Spleen (tissue), 11 donors: Measurements from ENCODE around the gene CHST12. TPM values are rescaled to one million over a fixed set of nuclear protein-coding genes. Genes with fewer than 3 reads are reported as not detected.

Source experiments
- DNase-seq: peaks from one replicate; pipeline ENCODE4 v3.0.0-alpha.2; 2020
- H3K27ac ChIP-seq, 8 donors: fragments of 200-600 bp; sonication (generic) in 7 of 8; 1 replicate in 4 of 8; 2 replicates in 4 of 8; pipeline versions ENCODE4 v1.5.0 to v1.8.0; 2016 to 2021; ENCODE audit warnings: inconsistent platforms in 4 of 8, mild to moderate bottlenecking in 4 of 8, moderate library complexity in 1 of 8
- H3K27me3 ChIP-seq, 7 donors: fragments of 200-600 bp; sonication (generic) in 6 of 7; replicated peaks in 1 of 7; 1 replicate in 4 of 7; 2 replicates in 3 of 7; pipeline versions ENCODE4 v1.5.0 to v1.8.0; 2016 to 2021; ENCODE audit warnings: inconsistent platforms in 3 of 7, mild to moderate bottlenecking in 1 of 7
- H3K36me3 ChIP-seq, 6 donors: fragments of 200-600 bp; sonication (generic) in 5 of 6; 1 replicate in 4 of 6; 2 replicates in 2 of 6; pipeline versions ENCODE4 v1.5.0 to v1.8.0; 2016 to 2021; ENCODE audit warnings: inconsistent platforms in 2 of 6
- H3K4me1 ChIP-seq, 6 donors: fragments of 200-600 bp; sonication (generic) in 5 of 6; 1 replicate in 3 of 6; 2 replicates in 3 of 6; pipeline versions ENCODE4 v1.5.0 to v1.8.0; 2016 to 2021; ENCODE audit warnings: inconsistent platforms in 3 of 6
- H3K4me3 ChIP-seq, 8 donors: fragments of 200-600 bp; sonication (generic) in 7 of 8; 1 replicate in 4 of 8; 2 replicates in 4 of 8; pipeline versions ENCODE4 v1.5.0 to v1.8.0; 2016 to 2021; ENCODE audit warnings: inconsistent platforms in 4 of 8, mild to moderate bottlenecking in 4 of 8, moderate library complexity in 2 of 8
- H3K9me3 ChIP-seq, 8 donors: fragments of 200-600 bp; sonication (generic) in 7 of 8; 1 replicate in 4 of 8; 2 replicates in 4 of 8; pipeline versions ENCODE4 v1.5.0 to v1.8.0; 2016 to 2021; ENCODE audit warnings: inconsistent platforms in 4 of 8
- POLR2A ChIP-seq, 3 donors: fragments of 450-650 bp; IDR thresholded peaks; one replicate each; pipeline ENCODE4 v1.5.1; 2017; ENCODE audit warnings: antibody characterized with exemption in 3 of 3, mild to moderate bottlenecking in 1 of 3
- POLR2AphosphoS5 ChIP-seq, 3 donors: sonication (generic); formaldehyde crosslinking; IDR thresholded peaks; one replicate each; pipeline ENCODE4 v1.5.1; 2017; ENCODE audit warnings: antibody characterized with exemption in 3 of 3
- WGBS, 5 donors: extraction: QIAGEN DNeasy Blood & Tissue Kit in 3 of 5; methylation state at CpG; one replicate each; pipeline versions ENCODE4 v1.1.5 to v1.1.7; 2013 to 2018; 5-methylcytosine and 5-hydroxymethylcytosine counted together
- intact Hi-C: fragments of 100-400 bp; cut with DNase I; formaldehyde crosslinking; loops from one replicate; pipeline ENCODE4 v1.15.0; 2023; ENCODE audit warnings: low total_unique reads
- polyA plus RNA-seq, 3 donors: library from polyadenylated mRNA; stranded (reverse); fragments of 200-250 nt; gene quantifications; one replicate each; pipeline ENCODE4 v1.2.1, GENCODE V29; 2013
- total RNA-seq, 7 donors: library from RNA; depleted of rRNA in 3 of 7; stranded (reverse); fragments of >200 nt in 3 of 7; fragmentation: NEBNext Ultra II Directional in 4 of 7; extraction: Animal tissue kit (Norgen Biotek cat#: 25700) in 4 of 7; gene quantifications; one replicate each; pipeline versions ENCODE4 v1.1.0 to v1.2.1, GENCODE V29; 2016 to 2021
- TF ChIP-seq, protein P1 (sequence below), 11 experiments: fragments of 200-600 bp in 7 of 11; fragments of 450-650 bp in 4 of 11; sonication (generic) in 4 of 11; IDR thresholded peaks in 8 of 11; conservative IDR thresholded peaks in 3 of 11; 1 replicate in 7 of 11; 2 replicates in 4 of 11; pipeline versions ENCODE4 v1.4.0 to v1.8.0; 2016 to 2021; ENCODE audit warnings: antibody characterized with exemption in 11 of 11, inconsistent platforms in 4 of 11, mild to moderate bottlenecking in 1 of 11
- donor health status: healthy with polysubstance abuse.
- donor health status: DM: no; HTN: no; CAD: no; lungs with moderate emphysema.
- donor health status: DM: no; HTN: no; CAD: no.
- donor health status: Bipolar disorder and iron deficiency.
- donor health status: healthy.
- donor health status: DM: no; HTN: no; CAD: no.
- donor health status: DM: yes; HTN: yes; CAD: no.

CHST12 gene
- total and polyA plus RNA-seq, 10 donors: 7.7 to 51.4 (median 31.6) TPM

DNA sequence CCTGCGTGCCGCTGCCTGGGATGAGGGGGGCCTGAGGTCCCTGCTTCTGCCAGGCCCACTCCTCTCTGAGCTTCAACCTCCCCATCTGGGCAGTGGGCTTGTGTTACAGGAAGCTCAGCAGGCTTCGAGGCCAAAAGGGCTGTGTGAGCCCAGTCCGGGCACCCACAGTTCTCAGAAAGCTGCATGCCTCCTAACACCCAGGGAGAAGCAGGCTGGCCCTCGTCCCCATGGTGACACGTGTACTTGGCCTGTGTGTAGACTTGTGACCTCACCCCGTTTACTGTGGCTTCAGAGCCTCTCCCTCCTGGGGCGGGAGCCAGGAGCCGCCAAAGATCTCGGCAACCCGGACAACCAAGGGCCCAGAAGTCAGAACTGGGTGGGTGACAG lies 75.0 kb downstream of the CHST12 start:
- 54 to 86% (median 62%) methylated on average over 2 to 11 of the region's 11 CpGs for WGBS, 5 donors
- Histone ChIP-seq H3K4me3 (no peak overlapping the region), H3K27ac (no peak overlapping the region), H3K36me3 (no peaks in the 10 kb centered on the region), H3K9me3 (peaks cover 0 to 11% (median 9%) of the 10 kb centered on the region in 8 donors), H3K4me1 (peaks cover 13 to 34% (median 16%) of the 10 kb centered on the region in 6 donors), H3K27me3 (peaks cover 0 to 53% (median 0%) of the 10 kb centered on the region in 7 donors)
- no peak for DNase-seq
- TF ChIP-seq POLR2A (IDR thresholded peaks at IDR 0.05) (no peak), POLR2AphosphoS5 (IDR thresholded peaks at IDR 0.05) (no peak)
- TF ChIP-seq, protein P1, sequence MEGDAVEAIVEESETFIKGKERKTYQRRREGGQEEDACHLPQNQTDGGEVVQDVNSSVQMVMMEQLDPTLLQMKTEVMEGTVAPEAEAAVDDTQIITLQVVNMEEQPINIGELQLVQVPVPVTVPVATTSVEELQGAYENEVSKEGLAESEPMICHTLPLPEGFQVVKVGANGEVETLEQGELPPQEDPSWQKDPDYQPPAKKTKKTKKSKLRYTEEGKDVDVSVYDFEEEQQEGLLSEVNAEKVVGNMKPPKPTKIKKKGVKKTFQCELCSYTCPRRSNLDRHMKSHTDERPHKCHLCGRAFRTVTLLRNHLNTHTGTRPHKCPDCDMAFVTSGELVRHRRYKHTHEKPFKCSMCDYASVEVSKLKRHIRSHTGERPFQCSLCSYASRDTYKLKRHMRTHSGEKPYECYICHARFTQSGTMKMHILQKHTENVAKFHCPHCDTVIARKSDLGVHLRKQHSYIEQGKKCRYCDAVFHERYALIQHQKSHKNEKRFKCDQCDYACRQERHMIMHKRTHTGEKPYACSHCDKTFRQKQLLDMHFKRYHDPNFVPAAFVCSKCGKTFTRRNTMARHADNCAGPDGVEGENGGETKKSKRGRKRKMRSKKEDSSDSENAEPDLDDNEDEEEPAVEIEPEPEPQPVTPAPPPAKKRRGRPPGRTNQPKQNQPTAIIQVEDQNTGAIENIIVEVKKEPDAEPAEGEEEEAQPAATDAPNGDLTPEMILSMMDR (IDR thresholded peaks at IDR 0.05 in 8 of 11, conservative IDR thresholded peaks at IDR 0.05 in 3 of 11): no peak
- intact Hi-C loops: loop anchor here (10.0 kb wide), 2 partner anchors 96 to 206 kb away; partner anchors contain the start of gene AMZ1

DNA sequence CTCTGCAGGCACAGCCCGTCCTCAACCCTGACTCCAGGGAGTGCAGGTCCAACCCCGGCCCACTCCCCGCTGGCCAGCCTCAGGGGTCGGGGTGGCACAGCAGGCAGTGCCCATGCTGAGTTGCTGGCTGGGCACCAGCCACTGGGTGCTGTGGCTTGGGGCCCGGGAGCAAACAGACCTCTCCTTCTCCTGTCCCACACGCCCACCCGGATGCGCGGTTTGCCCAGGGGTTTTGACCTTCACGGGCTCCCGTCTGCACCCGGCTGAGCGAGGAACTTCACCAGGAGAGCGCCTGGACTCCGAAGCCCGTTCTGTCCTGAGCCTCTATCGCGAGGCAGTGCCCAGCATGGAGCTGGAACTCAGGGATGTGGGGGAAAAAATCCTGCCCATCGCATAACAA lies 75.4 kb downstream of the CHST12 start:
- Histone ChIP-seq H3K27me3 (peaks cover 0 to 53% (median 0%) of the 10 kb centered on the region in 7 donors), H3K36me3 (no peaks in the 10 kb centered on the region), H3K4me1 (peaks cover 13 to 34% (median 16%) of the 10 kb centered on the region in 6 donors), H3K4me3 (no peak overlapping the region), H3K27ac (no peak overlapping the region), H3K9me3 (peaks cover 0 to 12% (median 10%) of the 10 kb centered on the region in 8 donors)
- 65 to 97% (median 80%) methylated on average over 4 to 19 of the region's 19 CpGs for WGBS, 5 donors
- intact Hi-C loops: loop anchor here (10.0 kb wide), 2 partner anchors 96 to 206 kb away; partner anchors contain the start of gene AMZ1
- no peak for DNase-seq
- TF ChIP-seq, protein P1 (IDR thresholded peaks at IDR 0.05 in 8 of 11, conservative IDR thresholded peaks at IDR 0.05 in 3 of 11): no peak
- TF ChIP-seq POLR2A (IDR thresholded peaks at IDR 0.05) (no peak), POLR2AphosphoS5 (IDR thresholded peaks at IDR 0.05) (no peak)

DNA sequence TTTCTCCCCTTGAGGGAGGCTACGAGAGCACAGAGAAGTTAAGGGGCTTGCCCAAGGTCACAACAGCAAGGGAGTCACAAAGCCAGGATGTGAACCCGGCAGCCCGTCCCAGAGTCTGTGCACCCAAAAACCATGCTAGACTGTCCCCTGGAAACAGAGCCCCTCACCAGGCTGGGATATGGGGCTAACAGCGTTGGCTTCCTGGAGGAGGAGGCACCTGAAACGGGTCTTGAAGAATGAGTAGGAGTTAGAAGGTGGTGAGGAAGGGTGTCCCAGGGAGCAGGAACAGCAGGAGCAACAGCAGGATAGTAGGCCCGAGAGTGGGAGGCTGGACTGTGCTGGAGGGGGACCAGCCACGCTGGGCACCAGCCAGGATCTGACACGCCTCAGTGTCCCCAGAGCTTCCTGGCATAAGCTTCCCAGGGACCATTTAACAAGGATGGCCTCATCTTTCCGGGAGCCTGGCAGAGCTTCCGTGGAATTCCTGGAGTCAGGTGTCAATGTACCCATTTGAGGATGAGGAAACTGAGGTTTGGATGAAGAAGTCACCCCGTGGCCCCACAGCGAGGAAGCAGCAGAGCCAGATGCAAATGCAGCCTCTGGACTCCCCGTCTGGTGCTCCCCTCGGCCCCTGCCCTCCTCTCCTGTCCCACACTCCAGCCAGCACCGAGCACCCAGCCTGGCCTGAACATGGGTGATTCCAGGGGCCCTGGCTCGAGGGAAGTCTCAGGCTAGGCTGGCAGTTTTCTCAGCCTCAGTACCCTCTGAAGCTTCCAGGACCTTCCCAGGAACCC lies 76.1 kb downstream of the CHST12 start:
- H3K27ac ChIP-seq: no peak overlapping the region
- H3K36me3 ChIP-seq: no peaks in the 10 kb centered on the region
- H3K4me3 ChIP-seq: no peak overlapping the region
- no peak for DNase-seq
- H3K9me3 ChIP-seq: peaks cover 0 to 12% (median 10%) of the 10 kb centered on the region in 8 donors
- peaks cover 0 to 50% (median 0%) of the 10 kb centered on the region in 7 donors for H3K27me3 ChIP-seq
- intact Hi-C loops: loop anchor here (10.0 kb wide), 2 partner anchors 95 to 205 kb away; partner anchors contain the start of gene AMZ1
- H3K4me1 ChIP-seq: peaks cover 13 to 34% (median 16%) of the 10 kb centered on the region in 6 donors
- WGBS, 5 donors: 69 to 87% (median 81%) methylated on average over 11 to 16 of the region's 16 CpGs
- TF ChIP-seq, protein P1 (IDR thresholded peaks at IDR 0.05 in 8 of 11, conservative IDR thresholded peaks at IDR 0.05 in 3 of 11): no peak
- TF ChIP-seq POLR2A (IDR thresholded peaks at IDR 0.05) (no peak), POLR2AphosphoS5 (IDR thresholded peaks at IDR 0.05) (no peak)

DNA sequence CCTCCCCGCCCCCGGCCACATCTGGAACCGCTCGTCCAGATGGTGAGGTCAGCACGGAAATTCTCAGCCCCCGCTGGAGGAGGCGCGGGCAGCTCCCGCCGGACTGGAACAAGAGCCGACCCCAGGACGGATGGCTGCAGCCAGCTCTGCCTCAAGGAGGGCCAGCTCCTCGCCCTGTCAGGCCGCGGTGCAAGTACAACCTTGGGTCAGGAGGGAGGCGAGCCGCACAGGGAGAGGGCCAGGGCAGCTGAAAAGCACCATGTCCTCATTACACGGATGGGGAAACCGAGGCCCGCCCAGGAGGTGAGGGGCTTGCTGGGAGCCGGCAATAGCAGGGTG lies 76.6 kb downstream of the CHST12 start:
- intact Hi-C loops: no loop called here
- H3K4me3 ChIP-seq: no peak overlapping the region
- H3K4me1 ChIP-seq: peaks cover 13 to 34% (median 16%) of the 10 kb centered on the region in 6 donors
- WGBS, 5 donors: 72 to 82% (median 79%) methylated on average over 1 to 21 of the region's 21 CpGs
- H3K27me3 ChIP-seq: peaks cover 0 to 47% (median 0%) of the 10 kb centered on the region in 7 donors
- no peak for DNase-seq
- TF ChIP-seq, protein P1 (IDR thresholded peaks at IDR 0.05 in 8 of 11, conservative IDR thresholded peaks at IDR 0.05 in 3 of 11): no peak
- no peak for TF ChIP-seq POLR2A (IDR thresholded peaks at IDR 0.05)
- peak in 2 of 3 donors; percentile 8 to 11 for TF ChIP-seq POLR2AphosphoS5 (IDR thresholded peaks at IDR 0.05)
- H3K9me3 ChIP-seq: peaks cover 0 to 12% (median 10%) of the 10 kb centered on the region in 8 donors
- H3K27ac ChIP-seq: no peak overlapping the region
- no peaks in the 10 kb centered on the region for H3K36me3 ChIP-seq
